GM23338 (cell line): Measurements from ENCODE around the gene KLK11. TPM values are rescaled to one million over a fixed set of nuclear protein-coding genes. Genes with fewer than 3 reads are reported as not detected.

Experiments used
- ATAC-seq: fragments of 200-7000 bp; cut with Tn5 transposase; 3 replicates; pipeline ENCODE4 v1.9.1; 2020
- DNase-seq: peaks from one replicate; pipeline ENCODE4 v3.0.0-alpha.2; 2015; ENCODE audit warnings: low spot score
- H2AFZ ChIP-seq: fragments of 200-600 bp; sonication (generic); 2 replicates; pipeline ENCODE4 v1.8.0; 2016; ENCODE audit warnings: antibody characterized with exemption, mild to moderate bottlenecking, moderate library complexity
- H3F3A ChIP-seq: fragments of 200-600 bp; sonication (generic); replicated peaks from 2 replicates; pipeline ENCODE4 v1.8.0; 2017; ENCODE audit warnings: antibody characterized with exemption, mixed run types, low read depth
- H3K27ac ChIP-seq: fragments of 200-600 bp; sonication (generic); 2 replicates; pipeline ENCODE4 v1.6.1; 2016; ENCODE audit warnings: low read depth
- H3K27me3 ChIP-seq: fragments of 200-600 bp; sonication (generic); 2 replicates; pipeline ENCODE4 v1.8.0; 2016; ENCODE audit warnings: mild to moderate bottlenecking, mixed run types, moderate library complexity; ENCODE audit not compliant: insufficient read depth
- H3K36me3 ChIP-seq: fragments of 200-600 bp; sonication (generic); 2 replicates; pipeline ENCODE4 v1.8.0; 2016; ENCODE audit warnings: mild to moderate bottlenecking; ENCODE audit not compliant: insufficient read depth
- H3K4me1 ChIP-seq: fragments of 200-600 bp; sonication (generic); 2 replicates; pipeline ENCODE4 v1.8.0; 2016; ENCODE audit warnings: mild to moderate bottlenecking, moderate library complexity; ENCODE audit not compliant: insufficient read depth
- H3K4me2 ChIP-seq: fragments of 200-600 bp; sonication (generic); 2 replicates; pipeline ENCODE4 v1.7.1; 2017; ENCODE audit warnings: mixed run types
- H3K4me3 ChIP-seq: fragments of 200-600 bp; sonication (generic); 2 replicates; pipeline ENCODE4 v1.6.1; 2016; ENCODE audit warnings: mixed run types
- H3K79me2 ChIP-seq: fragments of 200-600 bp; sonication (generic); replicated peaks from 2 replicates; pipeline ENCODE4 v1.8.0; 2017; ENCODE audit warnings: mild to moderate bottlenecking; ENCODE audit not compliant: insufficient read depth
- H3K9me2 ChIP-seq: fragments of 200-600 bp; sonication (generic); 2 replicates; pipeline ENCODE4 v1.8.0; 2017; ENCODE audit not compliant: insufficient read depth
- H4K20me1 ChIP-seq: fragments of 200-600 bp; sonication (generic); replicated peaks from 2 replicates; pipeline ENCODE4 v1.8.0; 2017; ENCODE audit warnings: mild to moderate bottlenecking; ENCODE audit not compliant: insufficient read depth
- H3K27ac Mint-ChIP-seq: 2 replicates; pipeline ENCODE4 v1.8.0; 2020; ENCODE audit warnings: inconsistent platforms, mild to moderate bottlenecking, moderate library complexity, mixed read lengths
- H3K27me3 Mint-ChIP-seq: 3 replicates; pipeline ENCODE4 v1.8.0; 2022; ENCODE audit warnings: low read depth, mild to moderate bottlenecking, moderate library complexity, mixed read lengths, inconsistent platforms; ENCODE audit not compliant: insufficient read depth, poor library complexity
- H3K36me3 Mint-ChIP-seq: 3 replicates; pipeline ENCODE4 v1.8.0; 2021; ENCODE audit warnings: low read depth, mild to moderate bottlenecking, inconsistent platforms, moderate library complexity, mixed read lengths
- H3K4me1 Mint-ChIP-seq: 3 replicates; pipeline ENCODE4 v1.8.0; 2020; ENCODE audit warnings: mild to moderate bottlenecking, inconsistent platforms, mixed read lengths
- H3K4me3 Mint-ChIP-seq: 3 replicates; pipeline ENCODE4 v1.8.0; 2021; ENCODE audit warnings: moderate library complexity, mild to moderate bottlenecking, inconsistent platforms, mixed read lengths
- H3K9me3 Mint-ChIP-seq: 3 replicates; pipeline ENCODE4 v1.8.0; 2020; ENCODE audit warnings: moderate library complexity, mild to moderate bottlenecking, inconsistent platforms, mixed read lengths
- JUNB ChIP-seq: IDR thresholded peaks from one replicate; pipeline ENCODE4 v1.6.1; 2016; ENCODE audit warnings: antibody characterized with exemption; ENCODE audit not compliant: unreplicated experiment
- POLR2AphosphoS5 ChIP-seq: IDR thresholded peaks from 2 replicates; pipeline ENCODE4 v1.6.1; 2016; ENCODE audit warnings: antibody characterized with exemption, low read depth
- REST ChIP-seq: IDR thresholded peaks from one replicate; pipeline ENCODE4 v1.6.1; 2018; ENCODE audit warnings: antibody characterized with exemption; ENCODE audit not compliant: unreplicated experiment
- STAT1 ChIP-seq: IDR thresholded peaks from one replicate; pipeline ENCODE4 v1.6.1; 2016; ENCODE audit warnings: antibody characterized with exemption; ENCODE audit not compliant: unreplicated experiment
- ZNF114 ChIP-seq: fragments of 250-450 bp; sonication (Bioruptor Pico); IDR thresholded peaks from 2 replicates; pipeline ENCODE4 v1.5.0; 2020; ENCODE audit warnings: mild to moderate bottlenecking, moderate library complexity
- ZNF331 ChIP-seq: fragments of 250-450 bp; sonication (Bioruptor Pico); IDR thresholded peaks from 2 replicates; pipeline ENCODE4 v1.5.0; 2020; ENCODE audit warnings: low read depth, mild to moderate bottlenecking, moderate library complexity
- polyA plus RNA-seq: library from polyadenylated mRNA; unstranded; fragments of >200 nt; fragmentation: Nextera tagmentation; extraction: Ambion mirVana; gene quantifications from 2 replicates; pipeline ENCODE4 v1.2.1, GENCODE V29; 2016
- total RNA-seq: library from RNA; depleted of rRNA; stranded (reverse); fragments of >200 nt; shearing (Covaris generic); gene quantifications from 2 replicates; pipeline ENCODE4 v1.2.3, GENCODE V29; 2014
- TF ChIP-seq, protein P1 (sequence below): fragments of 250-450 bp; sonication (Bioruptor Pico); IDR thresholded peaks from 2 replicates; pipeline ENCODE4 v1.5.0; 2020; ENCODE audit warnings: mild to moderate bottlenecking, moderate library complexity

Gene KLK11
- total and polyA plus RNA-seq, 2 experiments from 2014 or later: not detected

DNA sequence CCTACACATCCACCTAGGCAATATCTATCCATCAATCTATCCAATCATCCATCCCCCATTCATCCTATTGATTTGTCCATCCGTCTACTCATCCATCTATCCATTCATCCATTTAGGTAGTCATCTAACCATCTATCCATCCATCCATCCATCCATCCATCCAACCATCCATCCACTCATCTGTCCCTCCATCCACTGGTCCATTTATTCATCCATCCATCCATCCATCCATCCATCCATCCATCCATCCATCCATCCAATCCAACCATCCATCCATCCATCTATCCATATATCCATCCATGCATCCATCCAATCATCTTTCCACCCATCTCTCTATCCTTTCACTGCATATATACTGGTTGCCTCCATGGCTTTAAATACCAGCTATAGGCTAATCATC is 34.6 kb upstream of the KLK11 start (continued):
- TF ChIP-seq, protein P1, sequence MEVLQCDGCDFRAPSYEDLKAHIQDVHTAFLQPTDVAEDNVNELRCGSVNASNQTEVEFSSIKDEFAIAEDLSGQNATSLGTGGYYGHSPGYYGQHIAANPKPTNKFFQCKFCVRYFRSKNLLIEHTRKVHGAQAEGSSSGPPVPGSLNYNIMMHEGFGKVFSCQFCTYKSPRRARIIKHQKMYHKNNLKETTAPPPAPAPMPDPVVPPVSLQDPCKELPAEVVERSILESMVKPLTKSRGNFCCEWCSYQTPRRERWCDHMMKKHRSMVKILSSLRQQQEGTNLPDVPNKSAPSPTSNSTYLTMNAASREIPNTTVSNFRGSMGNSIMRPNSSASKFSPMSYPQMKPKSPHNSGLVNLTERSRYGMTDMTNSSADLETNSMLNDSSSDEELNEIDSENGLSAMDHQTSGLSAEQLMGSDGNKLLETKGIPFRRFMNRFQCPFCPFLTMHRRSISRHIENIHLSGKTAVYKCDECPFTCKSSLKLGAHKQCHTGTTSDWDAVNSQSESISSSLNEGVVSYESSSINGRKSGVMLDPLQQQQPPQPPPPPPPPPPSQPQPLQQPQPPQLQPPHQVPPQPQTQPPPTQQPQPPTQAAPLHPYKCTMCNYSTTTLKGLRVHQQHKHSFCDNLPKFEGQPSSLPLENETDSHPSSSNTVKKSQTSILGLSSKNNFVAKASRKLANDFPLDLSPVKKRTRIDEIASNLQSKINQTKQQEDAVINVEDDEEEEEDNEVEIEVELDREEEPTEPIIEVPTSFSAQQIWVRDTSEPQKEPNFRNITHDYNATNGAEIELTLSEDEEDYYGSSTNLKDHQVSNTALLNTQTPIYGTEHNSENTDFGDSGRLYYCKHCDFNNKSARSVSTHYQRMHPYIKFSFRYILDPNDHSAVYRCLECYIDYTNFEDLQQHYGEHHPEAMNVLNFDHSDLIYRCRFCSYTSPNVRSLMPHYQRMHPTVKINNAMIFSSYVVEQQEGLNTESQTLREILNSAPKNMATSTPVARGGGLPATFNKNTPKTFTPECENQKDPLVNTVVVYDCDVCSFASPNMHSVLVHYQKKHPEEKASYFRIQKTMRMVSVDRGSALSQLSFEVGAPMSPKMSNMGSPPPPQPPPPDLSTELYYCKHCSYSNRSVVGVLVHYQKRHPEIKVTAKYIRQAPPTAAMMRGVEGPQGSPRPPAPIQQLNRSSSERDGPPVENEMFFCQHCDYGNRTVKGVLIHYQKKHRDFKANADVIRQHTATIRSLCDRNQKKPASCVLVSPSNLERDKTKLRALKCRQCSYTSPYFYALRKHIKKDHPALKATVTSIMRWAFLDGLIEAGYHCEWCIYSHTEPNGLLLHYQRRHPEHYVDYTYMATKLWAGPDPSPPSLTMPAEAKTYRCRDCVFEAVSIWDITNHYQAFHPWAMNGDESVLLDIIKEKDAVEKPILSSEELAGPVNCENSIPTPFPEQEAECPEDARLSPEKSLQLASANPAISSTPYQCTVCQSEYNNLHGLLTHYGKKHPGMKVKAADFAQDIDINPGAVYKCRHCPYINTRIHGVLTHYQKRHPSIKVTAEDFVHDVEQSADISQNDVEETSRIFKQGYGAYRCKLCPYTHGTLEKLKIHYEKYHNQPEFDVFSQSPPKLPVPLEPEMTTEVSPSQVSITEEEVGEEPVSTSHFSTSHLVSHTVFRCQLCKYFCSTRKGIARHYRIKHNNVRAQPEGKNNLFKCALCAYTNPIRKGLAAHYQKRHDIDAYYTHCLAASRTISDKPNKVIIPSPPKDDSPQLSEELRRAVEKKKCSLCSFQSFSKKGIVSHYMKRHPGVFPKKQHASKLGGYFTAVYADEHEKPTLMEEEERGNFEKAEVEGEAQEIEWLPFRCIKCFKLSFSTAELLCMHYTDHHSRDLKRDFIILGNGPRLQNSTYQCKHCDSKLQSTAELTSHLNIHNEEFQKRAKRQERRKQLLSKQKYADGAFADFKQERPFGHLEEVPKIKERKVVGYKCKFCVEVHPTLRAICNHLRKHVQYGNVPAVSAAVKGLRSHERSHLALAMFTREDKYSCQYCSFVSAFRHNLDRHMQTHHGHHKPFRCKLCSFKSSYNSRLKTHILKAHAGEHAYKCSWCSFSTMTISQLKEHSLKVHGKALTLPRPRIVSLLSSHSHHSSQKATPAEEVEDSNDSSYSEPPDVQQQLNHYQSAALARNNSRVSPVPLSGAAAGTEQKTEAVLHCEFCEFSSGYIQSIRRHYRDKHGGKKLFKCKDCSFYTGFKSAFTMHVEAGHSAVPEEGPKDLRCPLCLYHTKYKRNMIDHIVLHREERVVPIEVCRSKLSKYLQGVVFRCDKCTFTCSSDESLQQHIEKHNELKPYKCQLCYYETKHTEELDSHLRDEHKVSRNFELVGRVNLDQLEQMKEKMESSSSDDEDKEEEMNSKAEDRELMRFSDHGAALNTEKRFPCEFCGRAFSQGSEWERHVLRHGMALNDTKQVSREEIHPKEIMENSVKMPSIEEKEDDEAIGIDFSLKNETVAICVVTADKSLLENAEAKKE: no peak
- TF ChIP-seq POLR2AphosphoS5: no peak
- no peak for TF ChIP-seq REST
- TF ChIP-seq ZNF331 (CRISPR knock-in tag): no peak
- TF ChIP-seq ZNF114 (CRISPR knock-in tag): no peak

DNA sequence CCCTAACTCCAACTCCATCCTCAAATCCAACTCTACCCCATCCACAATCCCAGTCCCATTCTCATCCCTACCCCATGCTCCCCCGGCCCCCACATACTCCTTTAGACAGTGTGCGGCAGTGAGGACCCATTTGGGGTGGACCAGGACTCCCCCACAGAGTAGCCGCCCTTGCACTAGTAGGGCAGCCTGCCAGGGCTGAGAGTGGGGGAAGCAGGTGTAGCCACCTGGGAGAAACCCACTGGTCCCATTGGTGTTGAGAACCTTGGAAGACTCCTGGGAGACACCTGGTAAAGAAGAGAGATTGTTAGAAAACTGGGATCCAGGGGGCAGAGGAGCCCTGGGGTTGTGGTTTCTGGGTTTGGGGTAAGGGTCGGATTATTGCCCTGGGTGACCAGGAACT is 33.9 kb upstream of the KLK11 start:
- no peak overlapping the region for H3K4me3 ChIP-seq
- no peak overlapping the region for H3K27ac ChIP-seq
- H3K4me1 ChIP-seq: no peaks in the 10 kb centered on the region
- Mint-ChIP-seq H3K4me3 (no peak overlapping the region), H3K27ac (no peak overlapping the region), H3K4me1 (peaks cover 2% of the 10 kb centered on the region), H3K9me3 (no peaks in the 10 kb centered on the region; the same call in 1 of the 3 replicates), H3K36me3 (no peaks in the 10 kb centered on the region), H3K27me3 (peaks cover 2% of the 10 kb centered on the region)
- H3K79me2 ChIP-seq: no peaks in the 10 kb centered on the region
- no peaks in the 10 kb centered on the region for H3F3A ChIP-seq
- H3K27me3 ChIP-seq: no peaks in the 10 kb centered on the region
- DNase-seq (no peak), ATAC-seq (no peak)
- no peak overlapping the region for H3K4me2 ChIP-seq
- H3K36me3 ChIP-seq: no peaks in the 10 kb centered on the region
- H2AFZ ChIP-seq: no peak overlapping the region
- H3K9me2 ChIP-seq: peaks cover 8% of the 10 kb centered on the region; the same call in 1 of the 2 replicates
- H4K20me1 ChIP-seq: no peaks in the 10 kb centered on the region
- TF ChIP-seq STAT1: no peak
- no peak for TF ChIP-seq ZNF114 (CRISPR knock-in tag)
- TF ChIP-seq POLR2AphosphoS5: no peak
- TF ChIP-seq JUNB: no peak
